Urothelium cell line (cell line): ENCODE results near the gene ABCB11.

Source experiments
- DNase-seq: peaks from one replicate; pipeline ENCODE4 v3.0.0; 2011; ENCODE audit warnings: low spot score, mixed read lengths
- FAIRE-seq: peaks from 2 replicates; lab custom pipeline; 2011; peaks lifted over from hg19 to GRCh38; lab: Jason Lieb, UNC

ABCB11 gene

DNA sequence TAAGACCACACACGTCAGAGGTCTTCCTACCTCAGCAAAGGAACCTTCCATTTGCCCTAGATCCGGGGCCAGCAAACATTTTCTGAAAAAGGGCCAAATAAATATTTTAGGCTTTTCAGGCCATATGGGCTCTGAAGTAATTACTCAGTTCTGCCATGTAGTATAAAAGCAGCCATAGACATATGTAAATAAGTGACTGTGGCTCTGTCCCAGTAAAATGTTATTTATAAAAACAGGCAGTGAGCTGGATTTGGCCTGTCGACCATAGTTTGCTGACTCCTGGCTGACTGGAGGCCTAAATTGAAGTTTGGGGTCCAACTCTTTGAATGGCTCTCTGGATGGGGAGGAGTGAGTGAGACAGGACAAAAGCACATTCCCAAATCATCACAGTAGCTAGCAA is 49.5 kb downstream of the ABCB11 start:
- FAIRE-seq (no peak), DNase-seq (no peak)

GRCh38 chr2:168978461-168978861 is 52.7 kb downstream of the ABCB11 start:
- DNase-seq (no peak), FAIRE-seq (no peak)

GRCh38 chr2:168977608-168978007 is 53.5 kb downstream of the ABCB11 start:
- no peak for FAIRE-seq
- DNase-seq = no peak

DNA sequence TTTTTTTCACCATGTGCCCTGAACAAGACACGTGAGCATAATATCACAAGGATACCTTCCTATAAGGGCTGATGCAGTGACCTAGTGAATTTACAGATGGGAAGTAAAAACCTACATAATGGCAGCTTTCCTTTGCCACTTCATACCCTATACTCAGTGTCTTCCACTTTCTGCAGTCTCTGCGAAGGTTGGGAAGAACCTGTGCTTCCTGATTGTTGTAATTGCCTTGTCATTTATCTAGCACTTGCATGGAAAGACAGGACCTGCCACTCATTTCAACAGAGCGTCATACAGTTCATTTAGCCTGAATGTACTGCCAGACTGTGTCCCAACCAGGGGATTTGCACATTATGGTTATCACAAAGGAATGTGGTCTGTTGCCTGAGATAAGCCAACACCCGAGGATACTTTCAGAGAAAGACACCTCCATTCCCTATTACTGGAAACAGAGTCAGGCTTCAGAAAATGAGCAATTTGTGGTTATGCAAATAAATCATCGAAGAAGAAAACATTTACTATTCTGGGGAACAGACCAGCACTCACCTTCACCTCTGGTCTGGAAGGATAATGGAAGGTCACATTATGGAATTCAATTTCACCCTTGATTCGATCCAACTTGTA is 55.0 kb downstream of the ABCB11 start:
- DNase-seq (no peak), FAIRE-seq (no peak)

DNA sequence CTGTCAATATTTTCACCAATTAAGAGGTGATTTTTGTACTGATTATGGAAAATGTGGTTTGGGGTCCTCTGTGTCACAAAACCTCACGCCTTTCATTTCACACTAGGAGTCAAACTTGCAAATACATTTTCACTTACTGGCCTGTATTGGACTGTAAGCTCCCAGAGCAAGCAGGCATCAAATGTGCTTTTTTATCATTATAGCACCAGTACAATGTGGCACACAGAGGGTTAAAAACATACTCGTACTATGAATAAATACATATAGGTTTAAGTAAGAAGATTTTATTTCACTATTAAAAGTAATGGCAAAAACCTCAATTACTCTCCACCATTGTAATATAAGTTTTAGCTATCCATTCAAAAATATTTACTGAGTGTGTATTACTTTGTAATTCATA is 56.7 kb downstream of the ABCB11 start:
- no peak for FAIRE-seq
- DNase-seq = no peak

- no peak for FAIRE-seq
- DNase-seq = no peak
These were observed 59.9 kb downstream of the ABCB11 start for GRCh38 chr2:168971261-168971660.

DNA sequence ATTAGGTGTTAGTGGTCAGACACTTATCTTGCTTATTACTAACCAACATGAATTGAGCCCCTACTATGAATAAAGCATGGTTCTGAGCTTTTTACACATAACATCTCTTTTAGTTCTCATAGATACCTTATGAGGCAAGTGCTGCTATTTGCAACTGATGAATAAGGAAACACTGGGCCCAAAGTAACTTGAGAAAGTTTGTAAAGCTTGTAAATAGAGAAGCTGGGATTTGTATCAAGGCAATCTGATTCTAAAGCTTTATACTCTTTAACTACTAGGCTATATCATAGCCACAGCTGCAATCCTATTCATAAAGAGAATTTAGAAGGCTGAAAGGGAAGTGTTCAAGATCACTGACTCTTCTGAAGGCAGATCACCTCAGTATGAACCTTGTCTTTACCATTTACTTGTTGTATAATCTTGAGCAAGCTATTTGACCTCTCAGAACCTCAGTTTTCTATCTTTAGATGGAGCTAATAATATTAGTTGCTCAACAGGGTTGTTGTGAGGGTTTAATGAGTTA is 60.4 kb downstream of the ABCB11 start:
- DNase-seq (no peak), FAIRE-seq (no peak)

GRCh38 chr2:168969865-168970264 is 61.3 kb downstream of the ABCB11 start:
- FAIRE-seq (no peak), DNase-seq (no peak)

- FAIRE-seq (no peak), DNase-seq (no peak)
These were observed 62.8 kb downstream of the ABCB11 start for GRCh38 chr2:168968342-168968741.

GRCh38 chr2:168964251-168964807 is 66.8 kb downstream of the ABCB11 start:
- FAIRE-seq = no peak
- no peak for DNase-seq

- DNase-seq = no peak
- FAIRE-seq = no peak
These were observed 68.5 kb downstream of the ABCB11 start for GRCh38 chr2:168962636-168963035.

DNA sequence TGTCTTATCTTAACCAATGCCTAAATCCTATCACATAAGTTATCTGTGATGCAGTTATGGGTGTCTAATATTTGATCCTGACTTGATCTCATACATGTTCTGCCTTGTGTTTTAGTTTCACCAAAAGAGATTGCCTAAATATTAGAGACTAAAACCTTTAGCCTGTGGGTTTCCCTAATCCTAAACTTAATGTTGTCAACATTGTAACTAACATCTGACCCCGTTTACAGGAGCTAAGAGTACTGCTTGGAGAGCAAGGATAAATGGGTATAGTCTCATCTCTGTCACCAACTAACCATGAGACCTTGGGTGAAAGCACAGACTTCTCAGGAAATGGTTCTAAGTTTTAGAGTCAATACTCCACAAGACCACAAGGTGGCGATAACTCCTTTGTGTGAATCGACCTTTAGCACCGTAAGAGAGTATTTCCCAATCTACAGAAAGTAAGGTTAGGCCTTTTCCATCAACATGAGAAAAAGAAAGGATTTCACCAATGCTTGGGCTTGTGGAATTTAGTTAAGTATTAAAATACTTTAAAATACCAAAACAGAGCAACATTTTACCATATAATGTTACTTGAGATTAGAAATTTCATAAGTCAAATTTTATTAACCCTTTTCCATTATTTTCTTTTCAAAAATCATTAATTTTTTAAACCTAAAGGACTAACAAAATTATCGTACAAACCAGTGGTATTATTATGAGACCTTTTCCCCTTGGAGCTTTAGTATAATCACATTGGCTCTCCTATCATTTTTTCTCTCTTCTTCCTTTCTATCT is 69.5 kb downstream of the ABCB11 start:
- DNase-seq (peak; percentile 52), FAIRE-seq (no peak)

DNA sequence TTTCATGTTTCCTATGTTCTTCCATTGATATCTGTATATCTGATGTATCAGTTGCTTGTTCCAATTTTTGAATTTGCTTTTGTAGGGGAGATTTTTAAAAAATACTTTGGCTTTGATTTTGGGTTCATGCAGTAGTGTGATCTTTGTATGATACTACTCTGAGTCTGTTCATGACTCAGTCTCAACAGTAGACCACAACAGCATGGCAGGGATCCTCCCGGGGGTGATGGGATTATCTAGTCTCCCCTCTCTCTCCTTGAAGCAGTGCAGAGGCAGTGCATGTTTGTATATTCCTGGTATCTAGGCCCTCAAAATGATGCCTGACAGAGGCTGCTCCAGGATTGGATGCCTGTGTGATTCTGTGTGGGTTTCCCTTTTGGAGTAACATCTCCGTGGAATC is 74.7 kb downstream of the ABCB11 start:
- DNase-seq (no peak), FAIRE-seq (no peak)

DNA sequence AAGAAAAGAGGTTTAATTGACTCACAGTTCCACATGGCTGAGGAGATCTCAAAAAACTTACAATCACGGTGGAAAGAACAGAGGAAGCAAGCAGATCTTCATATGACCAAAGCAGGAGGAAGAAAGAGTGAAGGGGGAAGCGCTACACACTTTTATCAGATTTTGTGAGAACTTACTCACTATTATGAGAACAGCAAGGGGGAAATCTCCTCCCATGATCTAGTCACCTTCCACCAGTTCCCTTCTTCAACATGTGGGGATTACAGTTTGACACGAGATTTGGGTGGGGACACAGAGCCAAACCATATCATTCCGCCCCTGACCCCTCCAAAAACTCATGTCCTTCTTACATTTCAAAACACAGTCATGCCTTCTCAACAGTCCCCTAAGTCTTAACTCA is 75.8 kb downstream of the ABCB11 start:
- FAIRE-seq = no peak
- no peak for DNase-seq

DNA sequence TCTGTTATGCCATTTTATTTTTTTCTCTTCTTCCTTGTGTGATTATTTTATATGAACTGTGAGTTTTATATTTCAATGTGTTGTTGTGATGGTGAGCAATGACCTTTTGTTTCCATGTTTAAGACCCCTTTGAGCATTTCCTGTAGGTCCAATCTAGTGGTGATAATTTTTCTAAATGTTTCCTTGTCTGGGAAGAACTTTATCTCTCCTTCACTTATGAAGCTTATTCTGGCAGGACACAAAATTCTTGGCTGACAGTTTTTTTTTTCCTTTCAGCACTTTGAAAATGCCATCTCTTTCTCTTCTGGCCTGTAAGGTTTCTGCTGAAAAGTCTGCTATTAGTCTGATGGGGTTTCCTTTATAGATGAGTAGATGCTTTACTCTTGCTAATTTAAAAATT is 76.9 kb downstream of the ABCB11 start:
- no peak for FAIRE-seq
- no peak for DNase-seq

GRCh38 chr2:168952424-168952823 is 78.7 kb downstream of the ABCB11 start:
- no peak for DNase-seq
- no peak for FAIRE-seq

DNA sequence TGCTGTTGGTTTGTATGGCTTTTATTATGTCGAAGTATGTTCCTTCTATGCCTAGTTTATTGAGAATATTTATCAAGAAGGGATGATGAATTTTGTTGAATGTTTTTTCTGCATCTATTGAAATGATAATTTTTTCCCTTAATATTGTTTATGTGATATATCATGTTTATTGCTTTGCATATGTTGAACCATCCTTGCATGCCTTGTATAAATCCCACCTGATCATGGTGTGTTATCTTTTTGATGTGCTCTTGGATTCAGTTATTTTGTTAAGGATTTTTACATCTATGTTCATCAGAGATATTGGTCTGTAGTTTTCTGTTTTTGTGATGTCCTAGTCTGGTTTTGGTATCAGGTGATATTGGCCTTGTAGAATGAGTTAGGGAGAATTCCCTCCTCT is 79.3 kb downstream of the ABCB11 start:
- no peak for FAIRE-seq
- no peak for DNase-seq

DNA sequence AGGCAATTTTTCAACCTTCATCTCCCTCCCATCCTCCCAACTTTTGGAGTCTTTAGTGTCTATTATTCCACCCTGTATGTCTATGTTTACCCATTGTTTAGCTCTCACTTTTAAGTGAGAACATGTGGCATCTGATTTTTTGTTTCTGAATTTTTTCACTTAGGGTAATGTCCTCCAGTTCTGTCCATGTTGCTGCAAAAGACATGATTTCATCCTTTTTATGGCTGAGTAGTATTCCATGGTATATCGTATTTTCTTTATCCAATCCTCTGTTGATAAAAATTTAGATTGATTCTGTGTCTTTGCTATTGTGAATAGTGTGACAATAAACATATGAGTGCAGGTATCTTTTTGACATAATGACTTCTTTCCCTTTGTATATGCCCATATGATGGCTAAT is 81.8 kb downstream of the ABCB11 start:
- DNase-seq (no peak), FAIRE-seq (no peak)

DNA sequence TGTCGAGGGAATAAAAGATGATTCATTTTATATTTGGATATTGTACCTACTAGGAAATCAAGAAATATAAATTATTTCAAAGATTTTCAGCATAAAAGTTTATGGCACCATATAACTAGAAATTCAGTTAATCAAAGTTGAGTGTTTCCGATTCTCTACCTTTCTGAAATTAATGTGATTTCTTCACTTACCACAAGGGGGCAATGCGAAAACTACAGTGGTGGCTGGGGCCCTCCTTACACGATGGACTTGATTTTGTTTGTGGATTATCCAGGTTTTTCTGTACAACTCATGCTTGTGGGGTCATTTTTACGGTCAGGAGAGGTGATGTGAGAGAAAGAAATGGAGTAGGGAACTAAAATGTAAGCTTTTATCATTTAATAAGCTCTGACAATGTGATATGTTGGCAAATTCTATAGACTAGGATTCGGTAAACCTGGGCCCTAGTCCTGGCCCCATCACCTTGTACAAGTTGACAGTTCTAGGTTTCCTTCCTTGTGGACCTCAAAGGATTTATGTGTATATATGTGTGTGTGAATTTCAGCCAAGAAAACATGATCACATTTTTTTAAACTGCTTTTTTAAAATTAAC is 82.4 kb downstream of the ABCB11 start:
- FAIRE-seq (no peak), DNase-seq (peak; percentile 41)

DNA sequence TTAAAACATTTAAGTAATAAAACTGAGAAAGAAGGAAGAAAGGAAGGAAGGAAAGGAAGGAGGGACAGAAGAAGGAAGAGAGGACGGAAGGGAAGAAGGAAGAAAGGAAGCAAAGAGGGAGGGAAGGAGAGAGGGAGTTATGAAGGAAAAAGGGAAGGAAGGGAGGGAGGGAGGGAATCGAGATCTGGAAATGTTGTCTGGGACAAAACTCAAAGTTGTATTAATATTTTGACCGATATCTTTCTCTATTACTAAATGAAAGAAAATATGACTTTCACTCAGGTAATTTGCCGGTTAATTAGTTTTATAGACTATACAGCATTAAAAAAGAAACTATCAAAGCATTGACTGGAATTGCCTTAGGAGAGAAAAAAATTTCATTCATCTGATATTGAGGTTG is 85.6 kb downstream of the ABCB11 start:
- FAIRE-seq = no peak
- DNase-seq = no peak

- no peak for FAIRE-seq
- DNase-seq = no peak
These were observed 87.1 kb downstream of the ABCB11 start for GRCh38 chr2:168944065-168944464.

DNA sequence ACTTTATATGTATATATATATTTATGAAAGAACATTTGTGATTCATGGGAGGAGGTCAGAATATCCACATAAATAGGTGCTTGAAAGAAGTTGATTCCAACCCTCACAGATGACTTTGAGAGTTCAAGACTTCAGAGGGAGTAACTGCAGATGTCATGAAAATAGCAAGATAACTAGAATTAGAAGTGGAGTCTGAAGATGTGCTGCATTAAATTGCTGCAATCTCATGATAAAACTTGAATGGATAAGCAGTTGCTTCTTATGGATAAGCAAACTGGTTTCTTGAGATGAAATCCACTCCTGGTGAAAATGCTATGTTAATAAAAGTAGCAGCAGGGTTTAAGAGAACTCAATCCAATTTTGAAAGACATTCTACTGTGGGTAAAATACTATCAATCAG is 89.8 kb downstream of the ABCB11 start:
- FAIRE-seq (no peak), DNase-seq (no peak)
